Anterior cingulate cortex (tissue), 58 donors: ENCODE results near the gene DGKH.
"Not testable (repeated sequence)": the region's sequence is repeated elsewhere in the genome, so short reads cannot be mapped to it uniquely, and the experiment has no call there.

Experiments used
- DNase-seq, 58 donors: peaks; one replicate each; lab custom pipeline; 2025; lab: John Stamatoyannopoulos, UW

DGKH gene

DNA sequence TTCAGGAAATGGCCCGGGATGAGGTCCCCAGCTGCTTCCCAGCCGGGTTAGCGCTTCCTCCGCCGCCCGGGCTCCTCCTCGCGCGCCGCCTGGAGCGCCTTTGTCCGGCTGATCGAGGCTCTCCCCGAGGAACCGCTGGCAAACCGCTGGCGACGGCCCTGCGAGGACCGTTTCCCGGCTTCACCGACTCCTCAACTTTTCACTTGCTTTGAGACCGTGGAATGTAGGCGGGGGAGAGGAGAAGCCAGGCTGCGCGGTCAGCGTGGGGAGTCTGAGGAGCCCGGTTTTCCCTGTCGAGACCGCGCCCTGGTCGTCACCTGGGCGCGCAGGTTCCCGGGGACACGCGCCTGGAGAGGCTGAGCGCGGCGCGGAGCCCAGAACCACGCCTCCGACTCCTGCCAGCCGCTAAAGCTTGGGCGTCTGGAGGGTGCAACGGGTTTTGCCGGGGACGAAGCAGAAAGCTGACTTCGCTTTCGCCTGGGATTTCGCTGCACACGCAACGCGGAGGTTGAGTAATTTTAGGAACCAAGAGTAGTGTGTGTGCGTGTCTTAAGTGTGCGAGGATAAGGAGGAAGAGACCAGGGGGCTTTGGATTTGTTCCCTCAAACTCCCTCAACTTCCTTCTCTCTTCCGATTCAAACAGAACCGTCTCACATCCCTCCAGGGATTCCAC lies 7.3 kb upstream of the DGKH start:
- peak in 31 of 58 donors; percentile 6 to 66 (median 28) for DNase-seq

- DNase-seq, result peak in 32 of 58 donors; percentile 2 to 51 (median 16)
These were observed 6.8 kb upstream of the DGKH start for GRCh38 chr13:42041684-42042035.

DNA sequence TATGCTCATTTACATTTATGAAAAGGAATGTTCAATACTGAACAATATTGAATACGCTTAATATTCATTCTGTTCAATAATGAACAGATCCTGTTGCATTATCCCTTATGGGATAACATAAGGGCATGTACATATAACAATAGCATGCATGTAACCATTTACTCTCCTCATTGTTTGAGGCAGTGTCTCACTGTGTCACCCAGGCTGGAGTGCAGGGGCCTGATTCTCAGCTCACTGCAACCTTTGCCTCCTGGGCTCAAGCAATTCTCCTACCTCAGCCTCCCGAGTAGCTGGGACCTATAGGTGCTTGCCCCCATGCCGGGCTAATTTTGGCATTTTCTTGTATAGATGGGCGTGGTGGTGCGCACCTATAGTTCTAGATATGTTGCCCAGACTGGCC lies 4.8 kb upstream of the DGKH start:
- no peak for DNase-seq

DNA sequence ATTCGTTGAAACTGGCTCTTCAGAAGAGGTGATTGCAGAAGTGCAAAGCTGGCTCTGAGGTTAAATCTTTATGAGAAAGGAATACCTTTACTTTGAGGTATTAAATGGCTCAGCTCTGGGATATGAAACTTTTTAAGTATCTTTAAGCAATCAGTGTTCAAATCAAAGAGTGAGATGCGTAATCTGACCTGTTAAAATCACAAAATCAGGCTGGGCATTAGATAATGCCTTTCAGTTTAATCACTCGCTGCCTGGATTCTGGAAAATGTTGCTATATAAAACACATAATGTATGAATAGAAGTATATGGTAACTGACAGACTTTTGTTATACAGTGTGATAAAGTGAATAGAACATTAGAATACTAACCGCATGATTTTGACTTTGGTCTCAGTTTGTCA lies 2.0 kb upstream of the DGKH start:
- DNase-seq, result no peak

DNA sequence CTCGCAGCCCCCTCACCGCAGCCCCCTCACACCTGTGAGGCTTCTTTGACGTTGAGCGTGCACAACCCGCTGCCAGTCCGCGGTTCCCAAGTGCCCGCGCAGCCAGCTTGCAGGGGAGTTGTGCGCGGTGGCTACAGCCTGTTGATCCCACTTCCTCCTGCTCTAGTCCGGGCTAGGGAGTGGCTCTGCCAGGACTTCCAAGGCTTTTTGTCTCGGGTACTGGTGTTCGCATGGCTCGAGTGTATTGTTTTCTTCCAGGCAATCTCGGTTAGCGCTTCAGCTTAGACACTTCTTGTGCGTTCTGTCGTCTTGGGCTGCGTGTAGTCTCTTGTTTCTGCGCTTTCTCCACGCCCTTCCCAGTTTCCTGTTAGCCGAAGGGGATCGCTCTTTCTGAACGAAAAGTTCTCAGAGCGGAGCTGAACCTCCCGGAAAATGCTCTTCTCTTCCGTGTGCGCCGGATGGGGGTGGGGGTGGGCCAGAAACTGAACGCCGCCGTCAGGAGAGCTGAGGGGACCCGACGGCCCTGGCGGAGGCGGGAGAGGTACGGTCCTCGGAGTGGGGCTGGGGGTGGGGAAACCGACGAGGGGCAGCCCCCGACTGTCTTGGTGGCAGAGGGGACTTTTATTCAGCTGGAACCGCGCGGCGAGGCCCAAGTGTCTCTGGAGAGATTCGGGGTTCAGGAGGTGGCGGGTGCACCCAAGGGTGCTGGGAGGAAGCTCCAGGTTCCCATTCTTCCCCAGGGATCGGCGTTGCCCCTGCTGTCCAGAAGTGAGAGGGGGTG lies 697 bp upstream of the DGKH start:
- DNase-seq, result peak in 19 of 58 donors; percentile 3 to 53 (median 17)

- peak in 54 of 58 donors; percentile 16 to 85 (median 64) for DNase-seq
These were observed 421 bp downstream of the DGKH start for GRCh38 chr13:42048684-42049453.

DNA sequence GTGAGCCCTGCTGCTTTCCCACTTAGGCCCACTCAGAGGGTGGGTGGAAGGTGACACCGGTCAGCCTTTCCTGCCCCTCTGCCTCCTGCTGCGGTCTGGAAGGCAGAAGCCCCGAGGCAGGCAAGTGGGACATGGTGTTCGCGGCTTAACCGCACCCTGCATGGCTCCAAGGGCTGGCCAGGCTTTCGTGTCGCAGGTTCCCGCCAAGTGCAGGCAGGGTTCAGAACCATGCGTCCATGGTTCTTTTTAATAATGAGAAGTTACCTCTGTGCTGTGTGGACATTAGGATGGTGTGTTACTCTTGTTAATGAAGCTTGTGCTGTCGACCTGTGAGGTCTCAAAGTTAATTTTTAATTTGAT lies 986 bp downstream of the DGKH start:
- no peak for DNase-seq

DNA sequence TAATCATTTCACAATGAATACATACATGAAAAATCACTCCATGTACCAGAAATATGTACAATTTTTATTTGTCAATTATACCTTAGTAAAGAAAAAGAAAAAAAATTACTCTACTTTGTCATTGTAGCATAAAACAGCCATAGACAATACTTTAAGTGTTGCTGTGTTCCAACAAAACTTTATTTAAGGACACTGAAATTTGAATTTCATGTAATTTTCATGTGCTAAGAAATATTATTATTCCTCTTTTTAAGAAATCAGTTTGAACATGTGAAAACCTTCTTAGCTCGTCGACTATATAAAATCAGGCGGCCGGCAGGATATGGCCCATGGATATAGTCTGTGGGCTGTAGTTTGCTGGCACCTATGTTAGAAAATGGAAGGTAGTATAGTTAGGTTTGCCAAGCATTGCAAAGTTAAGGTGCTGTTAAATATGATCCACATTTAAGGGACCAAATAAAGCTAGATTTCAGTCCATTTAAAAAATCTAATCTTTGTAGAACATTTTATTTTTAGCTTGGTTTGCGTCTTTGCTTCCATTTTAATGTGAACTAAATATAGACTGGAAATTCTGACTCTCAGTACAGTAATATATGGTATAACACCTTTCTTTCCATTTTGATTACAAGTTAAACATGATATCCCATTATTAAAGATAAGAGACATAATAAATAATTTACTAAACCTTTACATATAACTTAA lies 6.5 kb downstream of the DGKH start:
- DNase-seq, result no peak

DNA sequence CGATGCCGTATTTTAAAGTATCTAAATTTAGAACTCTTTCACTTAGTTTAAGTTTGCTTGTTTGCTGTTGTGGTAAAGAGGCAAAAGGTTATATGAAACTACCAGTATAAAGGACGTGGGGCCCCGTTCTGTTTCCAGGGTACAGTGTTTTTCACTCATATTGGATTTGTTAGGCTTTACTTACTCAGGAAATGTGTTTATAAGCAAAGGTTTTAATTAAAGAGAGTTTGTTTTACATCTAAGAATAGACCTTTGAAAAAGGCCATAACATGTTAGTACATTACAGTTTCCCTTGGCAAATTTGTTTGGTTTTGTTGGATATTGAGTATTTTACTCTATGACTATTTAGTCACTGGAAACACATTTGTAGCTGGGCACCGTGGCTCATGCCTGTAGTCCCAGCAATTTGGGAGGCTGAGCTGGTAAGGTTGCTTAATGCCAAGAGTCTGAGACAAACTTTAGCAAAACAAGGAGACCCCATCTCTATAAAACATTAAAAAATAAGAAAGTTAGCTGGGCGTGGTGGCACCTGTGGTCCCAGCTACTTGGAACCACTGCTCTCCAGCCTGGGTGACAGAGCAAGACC lies 7.1 kb downstream of the DGKH start:
- DNase-seq, result no peak

DNA sequence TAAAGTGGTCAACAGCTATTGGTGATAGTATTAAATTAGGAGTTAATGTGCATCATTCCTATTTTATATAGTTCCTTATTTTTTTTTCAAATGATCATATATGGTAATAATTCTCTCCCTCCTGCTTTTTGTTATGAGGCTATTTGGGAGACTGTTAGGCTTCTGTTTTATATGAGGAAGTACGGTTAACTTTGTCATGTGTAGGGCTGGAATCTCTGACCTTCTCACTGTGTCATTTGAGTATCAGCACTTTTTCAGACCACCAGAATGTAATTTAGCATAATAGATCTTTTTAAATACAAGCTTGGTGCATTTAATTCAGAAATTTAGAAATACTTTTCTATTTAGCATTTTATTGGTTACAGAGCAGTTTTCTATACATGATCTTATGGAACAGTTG lies 7.7 kb downstream of the DGKH start:
- no peak for DNase-seq

- no peak for DNase-seq
These were observed 8.1 kb downstream of the DGKH start for GRCh38 chr13:42056583-42056982.

DNA sequence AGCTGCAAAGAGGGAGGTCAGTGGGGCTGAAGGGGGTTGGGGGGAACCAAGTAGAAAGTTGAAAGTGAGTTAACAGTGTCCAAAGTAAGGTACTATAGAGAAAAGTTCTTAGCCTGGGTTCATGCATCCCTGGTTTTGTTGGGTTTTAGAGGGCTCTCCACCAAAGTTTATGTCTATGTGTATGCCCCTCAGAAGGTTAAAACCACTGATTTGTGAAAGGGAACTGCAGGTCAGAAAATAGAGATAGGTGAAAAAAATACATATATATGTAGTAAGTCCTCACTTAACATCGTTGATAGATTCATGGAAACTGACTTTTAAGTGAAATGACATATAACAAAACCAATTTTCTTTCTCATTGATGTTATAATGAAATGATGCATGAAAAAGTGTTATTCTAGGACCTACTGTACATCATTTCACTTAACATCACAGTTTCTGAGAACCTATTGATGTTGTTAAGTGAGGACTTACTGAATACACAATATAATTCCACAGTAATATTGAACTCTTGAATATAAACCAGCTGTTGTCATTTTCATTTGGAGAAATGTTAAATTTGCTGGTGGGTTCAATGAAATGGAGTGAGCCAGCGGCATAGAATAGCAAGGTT lies 9.6 kb downstream of the DGKH start:
- DNase-seq, result no peak

DNA sequence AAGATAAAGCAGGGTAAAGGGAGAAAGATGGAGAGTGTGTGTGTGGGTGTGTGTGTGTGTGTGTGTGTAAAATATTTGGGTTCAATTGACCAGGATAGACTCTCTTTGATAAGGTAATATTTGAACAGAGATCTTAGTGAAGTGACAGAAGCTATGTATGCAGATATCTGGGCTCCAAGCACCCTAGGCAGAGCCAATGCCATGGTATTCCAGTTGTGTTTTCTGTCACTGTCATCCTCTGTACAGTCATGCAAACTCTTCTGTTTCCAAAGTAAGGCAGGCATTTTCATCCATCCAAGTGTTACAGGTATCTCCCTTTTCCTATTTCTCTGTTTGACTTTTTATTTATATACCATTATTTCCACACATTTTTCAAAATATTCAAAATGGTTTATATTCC lies 13.5 kb downstream of the DGKH start:
- no peak for DNase-seq

DNA sequence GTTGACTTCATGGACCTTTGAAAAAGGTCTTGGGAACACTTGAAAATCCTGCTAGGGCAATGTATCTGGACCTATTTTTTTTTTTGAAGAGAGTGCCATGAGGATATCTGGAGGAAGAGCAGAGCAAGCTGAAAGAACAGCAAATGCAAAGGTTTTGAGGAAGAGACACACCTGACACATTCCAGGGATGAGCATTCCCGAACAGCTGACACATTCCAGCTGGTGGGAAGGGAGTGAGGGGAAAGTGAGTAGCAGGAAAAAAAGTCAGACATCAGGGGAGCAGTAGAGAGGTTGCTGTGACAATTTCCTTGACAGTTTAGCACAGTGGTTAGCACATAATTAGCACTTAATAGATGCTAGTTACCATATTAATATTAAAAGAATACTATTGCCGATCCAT lies 14.7 kb downstream of the DGKH start:
- no peak for DNase-seq

- DNase-seq, result no peak
These were observed 15.8 kb downstream of the DGKH start for GRCh38 chr13:42064259-42064658.

- DNase-seq, result no peak
These were observed 16.5 kb downstream of the DGKH start for GRCh38 chr13:42064966-42065365.

GRCh38 chr13:42065414-42065813 lies 17.0 kb downstream of the DGKH start:
- DNase-seq, result no peak

DNA sequence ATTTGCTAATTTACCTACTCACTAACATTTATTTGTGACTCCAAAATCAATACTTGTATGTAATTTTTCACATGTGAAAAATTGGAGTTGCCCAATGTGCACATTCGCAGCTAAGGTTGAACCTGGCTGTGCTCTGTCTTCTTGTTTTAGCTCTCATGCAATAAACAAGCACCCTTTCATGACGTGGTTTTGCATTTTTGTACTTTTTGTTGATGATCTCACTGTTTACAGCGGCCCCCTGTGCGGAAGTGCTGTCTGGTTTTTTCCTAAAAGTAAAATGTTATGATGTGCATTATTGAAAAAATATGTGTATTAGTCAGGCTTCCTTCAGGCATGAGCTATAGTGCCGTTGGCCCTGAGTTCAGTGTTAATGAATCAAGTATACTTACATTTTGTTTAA lies 18.1 kb downstream of the DGKH start:
- no peak for DNase-seq

GRCh38 chr13:42068886-42069285 lies 20.4 kb downstream of the DGKH start:
- DNase-seq, result no peak

DNA sequence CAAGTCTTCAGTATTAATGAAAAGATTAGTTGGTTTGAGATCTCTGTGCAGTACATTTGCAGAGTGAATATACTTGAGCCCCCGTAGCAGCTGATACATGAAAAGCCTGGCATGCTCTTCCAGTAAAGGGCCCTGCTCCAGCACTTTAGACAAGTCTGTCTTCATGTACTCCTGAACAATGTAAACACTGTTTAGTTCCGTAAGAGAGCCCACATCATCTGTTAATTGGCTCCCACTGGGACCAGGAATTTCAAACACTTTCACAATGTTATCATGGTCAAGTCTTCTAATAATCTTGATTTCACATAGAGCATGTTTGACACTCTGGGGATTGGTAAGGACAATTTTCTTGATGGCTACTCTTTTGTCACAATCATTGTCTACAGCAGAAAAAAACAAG lies 22.2 kb downstream of the DGKH start:
- not testable (repeated sequence) for DNase-seq
